GM18520 (cell line): ENCODE measurements around the gene ALX3.
"Not testable (repeated sequence)": the region's sequence is repeated elsewhere in the genome, so short reads cannot be mapped to it uniquely, and the experiment has no call there.

Source experiments
- ATAC-seq: cut with Tn5 transposase; IDR thresholded peaks from one replicate; pipeline ENCODE4 v1.9.1; 2021; ENCODE audit not compliant: unreplicated experiment

The ALX3 gene

GRCh38 chr1:110048923-110049601, 21.4 kb downstream of the ALX3 start:
- no peak for ATAC-seq

- no peak for ATAC-seq
Observed at GRCh38 chr1:110048240-110048639, 22.2 kb downstream of the ALX3 start.

- ATAC-seq: no peak
Observed at GRCh38 chr1:110047463-110047862, 23.0 kb downstream of the ALX3 start.

- no peak for ATAC-seq
Observed at GRCh38 chr1:110043016-110043415, 27.5 kb downstream of the ALX3 start.

- ATAC-seq: no peak
Observed at GRCh38 chr1:110040548-110040947, 29.9 kb downstream of the ALX3 start.

- no peak for ATAC-seq
Observed at GRCh38 chr1:110039641-110040040, 30.8 kb downstream of the ALX3 start.

GRCh38 chr1:110038271-110038670, 32.2 kb downstream of the ALX3 start:
- ATAC-seq: no peak

GRCh38 chr1:110035236-110035752, 35.2 kb downstream of the ALX3 start:
- ATAC-seq: no peak

GRCh38 chr1:110034451-110035235, 35.8 kb downstream of the ALX3 start, which contains the start of gene STRIP1:
STRIP1 (plus strand) TSS chr1:110034624; CDS start chr1:110034638, 14 bp downstream.
- ATAC-seq: peak; percentile 74

- no peak for ATAC-seq
Observed at GRCh38 chr1:110034040-110034450, 36.4 kb downstream of the ALX3 start.

GRCh38 chr1:110033421-110033820, 37.1 kb downstream of the ALX3 start:
- no peak for ATAC-seq

- ATAC-seq: no peak
Observed at GRCh38 chr1:110032327-110032726, 38.1 kb downstream of the ALX3 start.

GRCh38 chr1:110030687-110031086, 39.8 kb downstream of the ALX3 start:
- not testable (repeated sequence) for ATAC-seq

GRCh38 chr1:110024613-110025012, 45.9 kb downstream of the ALX3 start:
- no peak for ATAC-seq

- no peak for ATAC-seq
Observed at GRCh38 chr1:110021285-110021684, 49.2 kb downstream of the ALX3 start.

GRCh38 chr1:110019770-110020169, 50.7 kb downstream of the ALX3 start:
- ATAC-seq: no peak

- no peak for ATAC-seq
Observed at GRCh38 chr1:110018396-110018795, 52.1 kb downstream of the ALX3 start.

- no peak for ATAC-seq
Observed at GRCh38 chr1:110017792-110018191, 52.7 kb downstream of the ALX3 start.

GRCh38 chr1:110012100-110012780, 58.2 kb downstream of the ALX3 start:
- peak; percentile 29 for ATAC-seq

GRCh38 chr1:110011527-110012041, 58.9 kb downstream of the ALX3 start:
- ATAC-seq: peak; percentile 94
